NOMO-1 treated with dmso at 0.1 percent for 144 hours (cell line): ENCODE results near the gene TMPRSS9.

ENCODE experiments used
- DNase-seq: peaks from one replicate; lab custom pipeline; 2025; ENCODE audit not compliant: unreplicated experiment; lab: John Stamatoyannopoulos, UW

The TMPRSS9 gene

DNA sequence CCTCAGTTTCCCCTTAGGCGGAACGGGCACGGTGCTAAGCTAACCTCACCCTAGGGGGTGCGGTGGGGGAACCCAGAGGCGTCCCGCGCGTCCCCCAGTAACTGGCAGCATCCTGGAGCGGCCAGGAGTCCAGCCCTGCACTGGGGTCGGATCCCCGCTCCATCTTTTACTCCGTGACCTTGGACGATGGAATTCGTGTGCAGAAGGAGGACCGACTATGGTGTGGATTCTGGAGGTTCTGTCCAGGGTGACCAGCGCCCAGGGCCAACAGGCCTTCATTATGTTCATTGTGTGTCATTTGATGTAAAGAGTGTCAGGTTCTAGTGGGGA, 31.0 kb upstream of the TMPRSS9 start:
- no peak for DNase-seq

DNA sequence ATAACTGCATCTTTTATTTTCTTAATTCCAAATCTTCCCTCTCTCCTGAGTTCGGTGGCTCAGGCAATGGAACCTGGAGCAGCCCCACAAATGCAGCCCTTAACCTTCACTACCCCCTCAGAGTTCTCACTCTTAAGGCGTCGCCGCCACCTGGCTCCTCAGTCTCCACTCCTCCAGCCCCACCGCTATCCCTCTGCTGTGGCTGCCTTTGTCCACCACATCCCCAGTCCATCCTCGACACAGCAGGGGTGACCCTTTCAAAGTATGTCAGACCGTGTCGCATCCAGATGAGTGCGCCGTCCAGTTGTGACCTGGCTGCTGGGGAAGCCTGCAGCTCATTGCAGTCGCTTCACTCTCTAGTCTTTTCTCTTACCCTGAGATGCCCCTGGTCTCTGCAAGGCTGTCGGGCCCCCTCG, 30.6 kb upstream of the TMPRSS9 start:
- no peak for DNase-seq

DNA sequence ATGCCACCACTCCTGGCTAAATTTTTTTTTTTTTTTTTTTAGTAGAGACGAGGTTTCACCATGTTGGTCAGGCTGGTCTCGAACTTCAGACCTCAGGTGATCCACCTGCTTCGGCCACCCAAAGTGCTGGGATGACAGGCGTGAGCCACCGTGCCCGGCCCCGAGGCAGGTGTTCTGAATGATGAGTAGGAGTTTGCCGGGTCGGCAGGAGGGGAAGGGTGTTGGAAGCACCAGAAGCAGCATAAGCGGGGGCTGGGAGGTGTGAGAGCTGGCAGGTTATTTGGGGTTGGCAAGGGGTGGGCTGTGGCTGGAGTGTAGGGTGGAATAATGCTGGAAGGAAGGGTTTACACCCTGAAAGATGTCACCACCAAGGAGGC, 29.8 kb upstream of the TMPRSS9 start:
- no peak for DNase-seq

DNA sequence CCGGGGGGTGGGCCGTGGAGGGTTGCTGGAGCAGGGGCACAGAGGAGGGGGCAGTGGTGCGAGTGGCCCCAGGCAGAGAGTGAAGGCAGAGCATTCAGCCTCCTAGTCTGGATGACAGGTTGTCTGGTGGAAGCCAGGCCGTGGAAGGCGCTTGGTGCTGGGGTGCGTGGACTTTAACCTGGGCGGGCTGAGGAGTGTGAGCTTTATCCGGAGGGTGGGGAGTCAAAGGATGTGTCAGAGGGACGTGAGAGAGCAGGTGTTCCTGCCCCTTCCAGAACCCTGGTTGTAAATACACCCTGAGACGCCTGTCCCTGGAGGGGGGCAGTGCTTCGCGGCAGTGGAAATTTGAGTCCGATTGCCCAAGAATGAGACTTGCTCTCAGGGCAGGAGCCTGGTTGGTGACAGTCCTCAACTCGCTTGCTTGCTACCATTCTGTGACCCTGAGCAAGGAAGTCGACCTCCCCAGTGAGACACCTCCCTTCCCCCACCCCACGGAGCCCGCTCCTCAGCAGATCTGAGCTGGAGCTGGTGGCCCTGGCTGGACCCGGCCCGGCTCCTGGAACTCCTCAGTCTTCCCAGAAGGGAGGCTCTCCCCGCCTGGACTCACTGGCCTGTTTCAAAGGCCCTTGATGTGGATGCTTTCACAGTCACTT, 29.3 kb upstream of the TMPRSS9 start:
- DNase-seq: no peak

DNA sequence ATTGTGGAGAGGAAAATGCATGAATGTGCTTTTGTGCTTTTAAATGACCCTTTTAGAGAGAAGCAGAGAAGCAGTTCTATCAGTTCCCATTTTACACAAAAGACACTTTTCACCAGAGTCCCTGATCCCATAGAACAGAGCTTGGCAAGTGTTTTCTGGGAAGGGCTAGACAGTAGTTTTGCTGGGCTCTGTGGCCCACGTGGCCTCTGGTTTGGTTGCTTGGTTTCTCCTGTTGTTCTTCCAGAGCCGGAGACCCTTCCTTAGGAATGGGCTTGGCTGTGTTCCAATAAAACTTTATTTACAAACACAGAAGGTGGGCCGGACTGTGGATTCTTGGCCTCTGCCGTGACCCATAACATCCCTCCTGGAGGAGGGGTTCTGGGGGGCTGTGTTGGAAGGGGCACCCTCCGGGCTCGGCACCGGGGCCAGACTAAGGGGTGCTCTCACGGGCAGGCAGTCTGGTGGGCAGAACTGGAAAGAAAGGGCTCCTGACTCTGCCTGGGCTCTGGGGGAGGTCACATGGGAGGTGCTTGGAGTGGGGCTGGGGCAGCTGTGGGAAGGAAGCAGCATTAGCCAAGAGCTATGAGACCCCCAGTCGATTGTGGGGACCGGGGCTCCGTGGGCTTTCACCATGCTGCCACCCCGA, 28.3 kb upstream of the TMPRSS9 start:
- DNase-seq: no peak

DNA sequence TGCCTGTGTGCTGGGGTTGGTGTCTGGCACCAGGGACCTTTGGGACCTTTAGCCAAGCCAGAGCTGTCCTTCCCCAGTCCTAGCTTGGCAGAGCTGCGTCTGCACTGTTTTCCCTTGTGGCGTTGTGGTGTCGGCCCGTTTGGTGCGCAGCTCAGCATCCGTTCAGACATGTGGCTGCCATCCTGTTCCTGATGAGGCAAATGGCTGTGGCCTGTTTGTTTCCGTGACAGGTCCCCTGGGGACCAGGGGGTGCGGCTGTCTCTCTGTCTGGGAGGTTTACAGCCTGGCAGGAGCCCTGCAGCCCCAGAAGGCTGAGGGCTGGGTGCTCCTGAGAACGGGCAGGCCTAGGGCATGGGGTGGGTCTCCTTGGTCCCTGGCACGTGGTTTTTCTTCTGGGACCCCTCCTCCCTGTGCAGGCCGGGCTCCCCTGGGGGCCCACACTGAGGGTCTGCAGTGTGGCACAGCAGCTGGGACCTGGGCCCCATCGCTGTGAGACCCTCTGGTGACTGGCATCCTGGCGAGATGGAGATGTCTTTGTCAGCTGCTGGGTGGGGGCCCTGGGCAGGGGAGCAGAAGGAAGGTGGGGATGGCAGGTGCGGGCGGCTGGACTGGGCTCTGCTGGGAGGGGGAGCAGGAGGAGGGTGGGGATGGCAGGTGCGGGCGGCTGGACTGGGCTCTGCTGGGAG, 27.6 kb upstream of the TMPRSS9 start:
- no peak for DNase-seq

DNA sequence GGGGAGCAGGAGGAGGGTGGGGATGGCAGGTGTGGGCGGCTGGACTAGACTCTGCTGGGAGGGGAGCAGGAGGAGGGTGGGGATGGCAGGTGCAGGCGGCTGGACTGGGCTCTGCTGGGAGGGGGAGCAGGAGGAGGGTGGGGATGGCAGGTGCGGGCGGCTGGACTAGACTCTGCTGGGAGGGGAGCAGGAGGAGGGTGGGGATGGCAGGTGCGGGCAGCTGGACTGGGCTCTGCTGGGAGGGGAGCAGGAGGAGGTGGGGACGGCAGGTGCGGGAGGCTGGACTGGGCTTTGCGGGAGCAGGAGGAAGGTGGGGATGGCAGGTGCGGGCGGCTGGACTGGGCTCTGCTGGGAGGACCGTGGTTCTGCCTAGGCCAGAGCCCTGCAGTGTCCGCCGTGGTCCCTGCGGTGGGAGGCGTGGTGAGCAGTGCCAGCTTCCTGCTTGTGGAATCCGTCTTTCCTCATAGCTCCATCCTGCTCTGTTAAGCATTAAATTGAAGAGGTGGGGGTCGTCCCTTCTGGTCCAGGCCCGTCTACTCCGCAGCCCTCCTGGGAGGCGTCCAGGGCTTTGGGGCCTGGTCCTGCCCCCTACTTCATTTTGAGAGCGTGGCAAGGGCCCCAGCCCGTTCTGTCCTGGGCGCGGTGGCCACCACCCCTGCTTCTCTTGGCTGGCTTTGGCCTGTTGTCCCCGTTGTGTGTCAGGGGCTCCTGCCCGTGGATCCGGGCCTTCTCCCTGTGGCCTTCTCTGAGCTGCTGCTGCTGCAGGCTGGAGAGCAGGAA, 26.8 kb upstream of the TMPRSS9 start:
- no peak for DNase-seq

DNA sequence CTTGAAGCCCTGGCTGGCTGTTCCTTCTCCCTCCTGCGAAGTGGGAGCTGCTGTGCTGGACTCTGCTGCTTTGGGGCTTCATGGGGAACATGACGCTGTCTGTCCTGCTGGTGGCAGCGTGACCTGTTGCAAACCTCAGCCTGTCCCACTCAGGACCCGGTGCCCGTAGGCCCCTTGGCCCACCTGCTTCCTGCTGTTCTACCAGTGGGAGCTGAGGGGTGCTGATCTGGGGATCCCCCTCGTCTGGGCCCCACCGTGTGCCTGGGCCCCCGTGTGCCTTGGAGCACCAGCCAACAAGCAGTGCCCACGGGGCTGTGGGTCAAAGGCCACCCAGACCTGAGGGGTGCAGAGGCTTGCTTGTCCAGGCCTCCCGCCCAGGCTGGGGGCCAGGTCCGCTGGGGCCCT, 26.3 kb upstream of the TMPRSS9 start:
- DNase-seq: no peak

DNA sequence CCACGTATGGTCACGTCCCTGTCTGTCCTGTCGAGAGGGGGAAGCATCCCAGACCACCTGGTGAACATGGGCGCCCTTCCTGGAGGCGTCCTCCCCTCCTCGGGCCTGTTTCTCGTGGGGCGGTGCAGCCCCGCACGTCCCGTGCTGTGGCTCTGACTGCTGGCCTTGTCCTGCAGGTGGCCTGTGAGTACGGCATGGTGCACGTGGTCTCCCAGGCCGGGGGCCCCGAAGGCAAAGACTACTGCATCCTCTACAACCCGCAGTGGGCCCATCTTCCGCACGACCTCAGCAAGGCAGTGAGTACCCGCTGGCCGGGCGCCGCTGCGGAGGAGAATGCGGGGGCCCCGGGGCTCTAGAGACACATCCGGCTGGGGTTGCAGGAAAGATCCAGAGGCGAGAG, 25.6 kb upstream of the TMPRSS9 start:
- DNase-seq: no peak

DNA sequence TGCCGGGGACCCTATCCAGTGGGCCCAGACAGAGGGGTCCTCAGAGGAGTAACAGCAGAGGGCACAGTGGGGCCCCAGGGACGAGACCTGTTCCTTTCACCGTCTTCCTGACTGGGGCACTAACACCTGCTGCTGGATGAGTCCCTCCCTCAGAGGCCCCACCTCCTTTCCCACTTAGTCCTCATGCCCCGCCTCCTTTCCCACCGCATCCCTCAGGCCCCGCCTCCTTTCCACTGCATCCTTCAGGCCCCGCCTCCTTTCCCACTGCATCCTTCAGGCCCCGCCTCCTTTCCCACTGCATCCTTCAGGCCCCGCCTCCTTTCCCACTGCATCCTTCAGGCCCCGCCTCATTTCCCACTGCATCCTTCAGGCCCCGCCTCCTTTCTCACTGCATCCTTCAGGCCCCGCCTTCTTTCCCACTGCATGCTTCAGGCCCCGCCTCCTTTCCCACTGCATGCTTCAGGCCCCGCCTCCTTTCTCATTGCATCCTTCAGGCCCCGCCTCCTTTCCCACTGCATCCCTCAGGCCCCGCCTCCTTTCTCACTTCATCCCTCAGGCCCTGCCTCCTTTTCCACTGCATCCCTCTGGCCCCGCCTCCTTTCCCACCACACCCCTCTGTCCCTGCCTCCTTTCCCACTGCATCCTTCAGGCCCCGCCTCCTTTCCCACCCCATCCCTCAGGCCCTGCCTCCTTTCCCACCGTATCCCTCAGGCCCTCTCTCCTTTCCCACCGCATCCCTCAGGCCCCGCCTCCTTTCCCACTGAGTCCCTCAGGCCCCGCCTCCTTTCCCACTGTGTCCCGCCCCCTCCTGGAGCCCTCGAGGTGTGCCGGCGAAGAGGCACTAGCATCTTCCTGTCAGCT, 24.8 kb upstream of the TMPRSS9 start:
- no peak for DNase-seq

DNA sequence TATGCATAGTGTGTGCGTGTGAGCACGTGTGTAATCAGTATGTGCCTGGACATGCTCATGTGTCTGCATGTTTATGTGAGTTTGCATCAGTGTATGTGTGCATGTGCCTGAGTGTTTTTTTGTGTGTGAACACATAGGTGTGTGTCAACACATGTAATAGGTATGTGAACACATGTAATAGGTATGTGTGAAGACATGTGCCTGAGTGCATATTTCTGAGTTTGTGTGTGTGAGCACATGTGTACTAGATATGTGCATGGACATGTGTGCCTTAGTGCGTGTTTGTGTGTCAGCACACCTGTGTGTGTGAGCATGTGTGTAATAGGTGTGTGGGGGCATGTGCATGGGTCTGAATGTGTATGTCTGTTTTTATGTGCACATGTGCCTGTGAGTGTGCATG, 24.2 kb upstream of the TMPRSS9 start:
- DNase-seq: no peak

DNA sequence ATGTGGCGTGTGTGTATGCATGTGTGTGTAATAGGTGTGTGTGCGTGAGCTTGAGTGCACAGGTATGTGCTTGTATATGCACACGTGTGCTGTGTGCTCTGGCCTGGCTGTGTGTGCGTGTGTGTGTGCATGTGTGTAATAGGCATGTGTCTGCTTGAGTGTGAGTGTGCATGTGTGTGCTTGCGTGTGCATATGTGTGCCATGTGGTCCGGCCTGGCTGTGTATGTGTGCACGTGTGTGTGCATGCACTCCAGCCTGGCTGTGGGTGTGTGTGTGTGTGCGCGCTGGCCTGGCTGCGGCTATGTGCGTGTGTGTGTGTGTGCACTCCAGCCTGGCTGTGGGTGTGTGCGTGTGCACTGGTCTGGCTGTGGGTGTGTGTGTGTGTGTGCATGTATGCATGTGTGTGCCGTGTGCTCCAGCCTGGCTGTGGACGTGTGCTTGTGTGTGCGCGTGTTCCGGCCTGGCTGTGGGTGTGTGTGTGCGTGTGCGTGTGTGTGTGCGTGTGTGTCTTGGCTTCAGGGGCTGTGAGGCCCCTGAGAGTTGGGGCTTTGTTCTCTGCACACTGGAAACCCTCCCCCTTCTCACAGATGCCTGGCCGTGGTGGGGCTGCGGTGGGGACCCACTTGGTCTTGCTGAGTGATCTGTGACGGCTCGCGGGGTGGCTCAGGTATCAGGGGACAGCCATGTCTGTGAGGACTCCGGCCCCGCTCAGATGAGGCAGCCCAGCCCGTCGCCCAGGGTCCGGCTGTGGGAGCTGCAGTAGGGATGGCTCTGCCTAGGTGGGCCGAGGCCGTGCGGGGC, 23.3 kb upstream of the TMPRSS9 start:
- no peak for DNase-seq

DNA sequence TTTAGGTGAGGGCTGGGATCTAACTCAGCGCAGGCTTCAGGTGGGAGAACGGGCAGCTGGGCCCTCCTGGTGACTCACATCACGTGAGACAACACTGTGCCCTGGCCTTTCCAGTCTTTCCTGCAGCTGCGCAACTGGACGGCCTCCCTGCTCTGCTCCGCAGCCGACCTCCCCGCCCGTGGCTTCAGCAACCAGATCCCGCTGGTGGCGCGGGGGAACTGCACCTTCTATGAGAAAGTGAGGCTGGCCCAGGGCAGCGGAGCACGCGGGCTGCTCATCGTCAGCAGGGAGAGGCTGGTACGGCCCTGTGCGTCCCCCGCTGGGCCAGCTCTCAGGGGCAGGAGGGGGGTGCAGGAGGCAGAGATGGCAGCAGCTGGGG, 22.7 kb upstream of the TMPRSS9 start:
- no peak for DNase-seq

DNA sequence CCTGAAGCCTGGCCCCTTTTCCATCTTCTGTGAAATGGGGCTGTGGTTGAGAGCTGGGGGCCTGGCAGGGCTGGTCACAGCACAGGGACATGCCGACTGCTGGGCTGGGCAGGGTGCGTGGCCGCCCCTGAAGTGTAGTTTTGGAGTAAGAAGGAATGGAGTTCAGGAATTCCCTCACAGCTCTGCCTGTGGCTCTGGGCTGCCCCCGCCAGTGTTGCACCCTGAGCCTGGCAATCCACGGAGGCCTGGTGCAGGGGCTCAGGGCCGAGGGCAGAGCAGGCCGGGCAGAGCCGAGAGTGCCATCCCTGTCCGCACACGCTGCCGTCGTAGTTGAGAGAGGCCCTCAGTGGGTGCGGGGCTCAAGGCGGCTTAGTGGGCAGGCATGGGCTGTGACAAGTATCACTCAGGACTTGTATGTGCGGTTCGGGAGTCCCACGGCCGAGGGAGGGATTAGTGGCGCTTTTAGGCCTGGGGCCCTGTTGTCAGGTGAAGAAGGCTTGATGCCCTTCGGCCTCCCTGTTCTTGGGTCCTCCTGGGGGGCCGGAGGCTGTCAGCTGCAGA, 21.9 kb upstream of the TMPRSS9 start:
- no peak for DNase-seq

DNA sequence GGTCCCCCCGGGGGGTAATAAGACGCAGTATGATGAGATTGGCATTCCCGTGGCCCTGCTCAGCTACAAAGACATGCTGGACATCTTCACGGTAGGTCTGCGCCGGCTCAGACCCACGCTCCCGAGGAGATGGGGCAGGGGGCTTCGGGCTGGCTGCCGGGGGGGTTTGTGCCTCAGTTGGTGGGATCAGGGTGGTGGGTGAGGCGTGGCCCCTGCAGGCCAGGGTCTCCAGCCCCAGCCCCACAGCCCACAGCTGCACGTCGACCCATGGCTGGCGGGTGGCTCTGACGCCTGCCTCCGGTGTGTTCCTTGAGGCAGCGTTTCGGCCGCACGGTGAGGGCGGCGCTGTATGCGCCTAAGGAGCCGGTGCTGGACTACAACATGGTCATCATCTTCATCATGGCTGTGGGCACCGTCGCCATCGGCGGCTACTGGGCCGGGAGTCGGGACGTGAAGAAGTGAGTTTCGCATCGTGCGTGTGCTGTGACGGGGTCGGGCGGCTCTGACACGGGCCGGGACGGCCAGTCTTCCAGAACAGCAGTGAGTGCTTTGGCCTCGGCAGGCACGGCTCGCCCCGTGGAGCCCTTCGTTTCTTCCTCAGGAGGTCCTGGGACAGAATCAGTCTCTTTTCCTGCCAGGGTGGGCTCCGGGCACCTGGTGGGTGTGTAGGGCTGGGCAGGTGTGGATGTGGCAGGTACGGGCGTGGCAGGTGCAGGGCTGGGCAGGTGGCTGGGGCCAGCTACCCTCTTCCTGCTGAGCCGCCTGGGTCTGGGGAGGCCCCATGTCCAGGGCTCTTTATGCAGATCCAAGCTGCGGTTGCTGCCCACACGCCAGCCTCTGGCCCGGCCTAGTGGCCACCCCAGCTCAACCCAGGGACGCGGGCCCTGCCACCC, 21.1 kb upstream of the TMPRSS9 start:
- no peak for DNase-seq

DNA sequence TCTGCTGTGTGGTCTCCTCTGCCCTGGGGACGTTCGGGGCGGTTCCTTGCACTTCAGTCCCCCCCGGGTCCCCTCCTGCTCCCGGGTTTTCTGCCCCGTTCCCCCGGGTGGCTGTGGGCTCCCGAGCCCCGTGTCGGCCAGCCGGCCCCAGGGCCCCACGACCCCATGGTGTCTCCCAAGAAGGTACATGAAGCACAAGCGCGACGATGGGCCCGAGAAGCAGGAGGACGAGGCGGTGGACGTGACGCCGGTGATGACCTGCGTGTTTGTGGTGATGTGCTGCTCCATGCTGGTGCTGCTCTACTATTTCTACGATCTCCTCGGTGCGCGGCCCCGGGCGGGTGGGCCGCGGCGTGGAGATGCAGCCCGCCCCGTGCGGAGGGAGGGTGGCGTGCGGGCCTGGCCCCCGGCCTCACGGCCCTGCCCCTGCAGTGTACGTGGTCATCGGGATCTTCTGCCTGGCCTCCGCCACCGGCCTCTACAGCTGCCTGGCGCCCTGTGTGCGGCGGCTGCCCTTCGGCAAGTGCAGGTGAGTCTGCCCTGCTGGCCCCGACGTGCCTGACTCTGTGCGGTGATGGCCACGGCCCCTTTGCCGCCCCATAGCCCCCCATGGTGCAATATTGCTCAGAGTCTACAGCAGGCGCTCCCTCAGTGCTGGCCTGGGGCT, 20.3 kb upstream of the TMPRSS9 start:
- DNase-seq: no peak

DNA sequence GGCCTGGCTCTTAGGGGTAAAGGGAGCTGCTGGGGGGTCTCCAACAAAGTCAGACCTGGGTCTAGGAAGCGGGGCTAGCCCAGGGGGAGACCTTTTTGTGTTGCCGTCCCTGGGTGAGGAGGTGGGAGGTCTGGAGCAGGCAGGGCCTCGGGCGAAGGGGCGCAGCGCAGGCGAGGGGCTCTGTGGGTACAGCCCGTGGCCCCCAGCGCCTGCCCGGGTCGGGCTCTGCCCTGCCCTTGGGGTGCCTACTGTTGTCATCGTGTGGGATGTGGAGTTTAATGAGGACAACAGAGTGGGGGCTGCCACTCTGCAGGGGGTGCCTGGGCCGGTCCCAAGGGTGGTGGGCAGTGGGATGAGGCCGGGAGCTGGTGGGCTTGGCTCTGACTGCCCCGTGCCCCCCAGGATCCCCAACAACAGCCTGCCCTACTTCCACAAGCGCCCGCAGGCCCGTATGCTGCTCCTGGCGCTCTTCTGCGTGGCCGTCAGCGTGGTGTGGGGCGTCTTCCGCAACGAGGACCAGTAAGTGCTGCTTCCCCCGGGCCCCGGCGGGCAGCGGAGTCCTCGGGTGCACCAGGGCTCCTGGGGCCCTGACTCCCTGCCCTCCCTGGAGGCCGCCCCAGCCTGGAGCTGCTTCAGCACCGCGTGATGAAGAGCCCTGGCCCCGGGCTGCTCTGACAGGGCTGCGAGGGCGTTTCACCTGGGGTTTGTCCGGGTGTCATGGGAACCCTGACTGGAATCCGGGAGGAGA, 19.4 kb upstream of the TMPRSS9 start:
- DNase-seq: no peak
